K562 (cell line): Measurements from ENCODE around the gene NRSN2. TPM values are rescaled to one million over a fixed set of nuclear protein-coding genes. Genes with fewer than 3 reads are reported as not detected.

Experiments used
- CHD7 ChIP-seq: fragments of 200-600 bp; sonication (generic); IDR thresholded peaks from one replicate; pipeline ENCODE4 v1.6.1; 2012; ENCODE audit warnings: mild to moderate bottlenecking, low read depth, low read length, inconsistent platforms
- ZKSCAN8 ChIP-seq: fragments of 200-800 bp; sonication (Bioruptor generic); IDR thresholded peaks from 2 replicates; pipeline ENCODE4 v1.6.1; 2016; ENCODE audit warnings: missing genetic modification characterization, missing compliant biosample characterization
- ZNF184 ChIP-seq: sonication (generic); formaldehyde crosslinking; IDR thresholded peaks from 2 replicates; pipeline ENCODE4 v1.5.0; 2020; ENCODE audit warnings: missing genetic modification reagents
- polyA plus RNA-seq, 8 experiments: library from polyadenylated mRNA; depleted of rRNA in 4 of 8; stranded (reverse) in 5 of 8; unstranded in 3 of 8; fragments of >200 nt; fragmentation: Nextera tagmentation in 2 of 8; fragmentation: Illumina TruSeq in 1 of 8; extraction: Ambion mirVana in 2 of 8; extraction: Trizol in 1 of 8; gene quantifications; 2 replicates each; pipeline versions ENCODE4 v1.2.1 to v1.2.3, GENCODE V29; 2011 to 2014; ENCODE audit warnings: inconsistent platforms in 1 of 8, missing spikeins in 1 of 8
- total RNA-seq, 7 experiments: library from RNA; depleted of rRNA in 6 of 7; stranded (reverse); fragments of >200 nt in 6 of 7; fragmentation: Illumina TruSeq in 2 of 7; extraction: Trizol in 2 of 7; gene quantifications; 2 replicates each; pipeline versions ENCODE4 v1.2.1 to v1.2.3, GENCODE V29; 2011 to 2021; ENCODE audit warnings: low replicate concordance in 1 of 7

The NRSN2 gene
- total and polyA plus RNA-seq, 9 of the 15 experiments (the other 6 are each of a cell fraction or from before 2014, with no cell fraction given) = 7.5 to 29.7 (median 11.1) TPM

- TF ChIP-seq CHD7 (no peak), ZNF184 (CRISPR knock-in tag) (no peak), ZKSCAN8 (CRISPR knock-in tag) (no peak; the same call in 1 of the 2 replicates)
These were observed 34.1 kb downstream of the NRSN2 start (continued) for GRCh38 chr20:380763-381580.
